Superior temporal gyrus (tissue), 1 donor: Measurements from ENCODE around the gene KCNQ5.

Source experiments
- DNase-seq: peaks from one replicate; pipeline ENCODE4 v3.0.0-alpha.2; 2016; ENCODE audit errors: extremely low spot score

Gene KCNQ5

DNA sequence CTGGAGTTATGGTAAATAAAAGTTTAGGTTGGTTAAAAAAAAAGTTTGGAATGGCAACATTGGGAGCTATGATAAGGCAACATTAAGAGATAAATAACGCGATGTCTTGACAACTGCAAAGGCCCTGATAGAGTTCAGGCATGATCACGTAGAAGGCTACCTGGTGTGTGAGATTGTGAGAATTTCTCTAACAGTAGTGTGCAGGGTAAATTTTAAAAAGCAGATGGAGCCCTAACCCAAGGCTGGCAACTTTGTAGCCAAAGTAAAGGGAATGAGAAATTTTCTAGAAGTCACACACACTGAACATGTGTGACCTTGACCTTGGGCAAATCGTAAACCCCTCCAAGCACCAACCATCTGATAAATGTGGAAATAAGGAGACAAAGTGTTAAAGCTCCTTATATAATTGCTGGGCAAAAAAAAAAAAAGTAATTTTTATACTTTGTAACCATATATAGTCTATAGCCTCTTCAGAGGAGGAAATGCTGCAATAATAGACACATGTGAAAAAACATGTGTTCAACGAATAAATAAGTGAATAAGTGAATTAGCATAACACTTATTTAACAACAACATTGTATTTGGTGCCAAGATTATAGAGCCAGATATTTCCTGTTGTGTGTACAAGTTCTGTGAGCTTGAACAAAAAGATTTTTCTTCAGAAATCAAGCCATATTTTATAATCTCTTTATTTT is 18.2 kb downstream of the KCNQ5 start:
- DNase-seq = no peak

DNA sequence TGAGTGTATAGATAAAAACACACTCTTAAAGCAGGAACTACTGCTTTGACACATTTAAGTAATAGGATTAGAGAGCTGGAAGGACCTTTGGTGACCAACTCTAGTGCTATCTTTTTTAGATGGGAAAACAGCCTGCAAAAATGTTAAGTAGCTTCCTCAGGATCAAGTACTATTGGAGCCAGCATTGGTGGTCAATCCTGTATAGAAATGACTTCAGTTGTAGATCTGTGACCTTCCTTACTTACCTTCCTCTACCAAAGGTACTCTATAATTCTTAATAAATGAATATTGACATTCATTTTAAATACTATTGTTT is 18.7 kb downstream of the KCNQ5 start:
- DNase-seq = no peak

DNA sequence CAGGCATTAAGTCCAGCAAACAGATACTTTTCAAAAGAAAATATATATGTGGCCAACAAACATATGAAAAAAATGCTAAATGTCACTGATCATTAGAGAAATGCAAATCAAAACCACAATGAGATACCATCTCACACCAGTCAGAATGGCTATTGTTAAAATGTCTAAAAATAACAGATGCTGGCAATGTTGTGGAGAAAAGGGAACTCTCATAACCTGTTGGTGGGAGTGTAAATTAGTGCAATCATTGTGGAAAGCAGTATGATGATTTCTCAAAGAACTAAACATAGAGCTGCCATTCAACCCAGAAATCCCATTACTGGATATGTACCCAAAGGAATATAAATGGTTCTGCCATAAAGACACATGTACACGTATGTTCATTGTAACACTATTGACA is 20.6 kb downstream of the KCNQ5 start:
- no peak for DNase-seq

DNA sequence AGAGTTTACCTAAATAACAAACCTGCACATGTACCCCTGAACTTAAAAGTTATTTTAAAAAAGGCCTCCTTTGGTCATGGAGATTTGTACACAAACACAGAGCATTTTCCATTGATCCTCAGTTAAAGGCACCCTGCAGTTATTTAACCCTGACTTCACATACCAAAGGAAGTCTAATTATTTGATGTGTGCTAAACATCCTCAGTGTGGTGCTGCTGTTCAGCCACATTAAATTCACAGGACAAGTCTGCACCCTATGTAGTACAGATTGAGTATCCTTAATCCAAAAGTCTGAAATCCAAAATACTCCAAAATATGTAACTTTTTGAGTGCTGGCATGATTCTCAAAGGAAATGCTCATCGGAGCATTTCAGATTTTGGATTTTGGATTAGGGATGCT is 21.4 kb downstream of the KCNQ5 start:
- DNase-seq = no peak

DNA sequence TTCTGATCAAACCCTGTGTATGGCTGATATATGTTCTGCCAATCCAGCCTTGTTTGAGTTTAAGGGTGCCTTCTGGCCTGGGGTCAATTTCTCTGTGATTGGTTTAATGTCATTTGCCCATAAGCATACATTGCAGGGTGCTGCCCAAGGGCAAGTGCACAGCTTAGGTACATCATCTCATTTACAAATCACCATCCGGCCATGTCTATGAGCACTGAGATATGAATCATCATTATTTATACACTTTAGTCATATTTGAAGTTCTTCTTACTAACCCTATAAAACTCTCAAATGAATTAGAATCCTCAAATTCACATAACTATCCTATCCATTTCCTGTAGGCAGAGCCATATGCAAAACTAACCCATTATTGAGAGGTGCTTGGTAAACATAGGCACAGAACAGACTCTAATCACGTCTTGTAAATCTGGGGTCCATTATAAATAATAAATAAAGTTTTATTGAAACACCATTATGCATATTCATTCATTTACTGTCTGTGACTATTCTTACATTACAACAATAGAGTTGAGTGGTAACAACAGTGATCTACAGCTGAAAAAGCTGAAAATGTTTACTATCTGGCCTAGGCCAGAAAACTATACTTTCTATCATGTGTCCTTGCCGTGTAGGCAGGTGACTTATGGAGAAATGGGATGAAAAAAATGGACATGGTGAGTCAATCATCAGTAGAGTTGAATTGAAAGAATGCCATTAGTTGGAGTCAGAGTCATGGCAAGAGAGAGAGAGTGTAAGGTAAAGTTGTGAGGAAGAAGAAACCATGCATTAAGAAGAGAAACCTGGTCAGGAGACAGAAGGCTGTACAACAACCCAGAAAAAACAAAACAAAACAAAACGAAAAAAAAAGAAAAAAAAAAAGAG is 25.0 kb downstream of the KCNQ5 start:
- no peak for DNase-seq

DNA sequence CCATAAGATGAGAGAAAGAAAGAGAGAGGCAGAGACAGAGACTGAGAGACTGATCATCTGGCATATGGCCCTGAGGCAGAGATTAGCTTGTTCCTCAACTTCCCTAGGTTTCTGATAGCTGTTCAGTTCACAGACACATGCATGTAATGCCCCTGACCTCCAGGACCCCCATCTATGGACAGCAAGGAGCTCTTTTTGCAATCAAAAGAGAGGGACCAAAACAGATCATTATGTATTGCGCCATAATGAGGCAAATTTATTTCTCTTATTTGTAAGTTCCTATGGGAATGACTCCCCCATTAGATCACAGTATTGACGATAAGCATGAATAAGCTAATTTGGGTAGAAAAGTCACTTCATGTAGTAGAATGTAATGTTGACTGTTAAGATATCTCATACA is 25.6 kb downstream of the KCNQ5 start:
- no peak for DNase-seq

DNA sequence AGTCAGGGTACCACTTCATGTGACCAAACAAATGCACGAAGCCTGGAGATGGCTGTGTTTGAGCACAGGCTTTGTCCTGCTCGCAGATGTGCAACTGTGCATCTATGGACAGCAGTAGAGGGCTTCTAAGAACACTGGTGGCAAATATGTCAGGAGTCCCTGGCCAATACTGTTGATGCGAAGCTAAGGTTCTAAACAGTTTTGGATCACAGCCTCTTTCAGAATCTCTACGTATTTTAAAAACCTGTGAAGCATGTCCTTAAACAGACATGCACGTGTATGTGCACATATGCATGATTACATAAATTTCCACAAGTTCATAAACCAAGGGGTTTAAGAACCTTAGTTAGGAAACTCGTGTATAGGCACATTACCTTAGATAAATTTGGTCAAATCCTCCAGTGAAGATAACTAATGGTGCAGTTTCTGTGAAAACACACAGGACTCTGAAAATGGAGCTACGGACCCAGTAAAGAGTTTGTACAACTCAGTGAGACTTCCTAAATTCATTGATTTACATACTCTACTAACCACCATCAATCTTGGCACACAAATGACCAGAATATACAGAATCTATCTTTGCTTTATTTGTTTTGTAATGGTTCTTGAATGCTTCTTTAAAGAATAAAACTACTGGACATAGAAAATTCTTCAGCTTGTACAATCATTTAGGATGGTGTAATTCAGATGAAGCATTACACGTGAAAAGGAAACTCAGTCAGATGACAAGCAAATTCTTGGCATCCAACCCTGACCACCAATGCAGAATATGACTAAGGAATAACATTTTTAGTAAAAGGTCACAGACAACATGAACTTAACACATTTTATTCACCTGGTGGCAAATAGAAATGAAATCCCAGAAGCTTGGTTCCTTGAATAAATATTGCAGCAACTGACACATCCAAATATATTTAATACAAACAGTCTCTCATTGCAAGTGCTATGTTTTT is 27.4 kb downstream of the KCNQ5 start:
- peak; percentile 50 for DNase-seq

DNA sequence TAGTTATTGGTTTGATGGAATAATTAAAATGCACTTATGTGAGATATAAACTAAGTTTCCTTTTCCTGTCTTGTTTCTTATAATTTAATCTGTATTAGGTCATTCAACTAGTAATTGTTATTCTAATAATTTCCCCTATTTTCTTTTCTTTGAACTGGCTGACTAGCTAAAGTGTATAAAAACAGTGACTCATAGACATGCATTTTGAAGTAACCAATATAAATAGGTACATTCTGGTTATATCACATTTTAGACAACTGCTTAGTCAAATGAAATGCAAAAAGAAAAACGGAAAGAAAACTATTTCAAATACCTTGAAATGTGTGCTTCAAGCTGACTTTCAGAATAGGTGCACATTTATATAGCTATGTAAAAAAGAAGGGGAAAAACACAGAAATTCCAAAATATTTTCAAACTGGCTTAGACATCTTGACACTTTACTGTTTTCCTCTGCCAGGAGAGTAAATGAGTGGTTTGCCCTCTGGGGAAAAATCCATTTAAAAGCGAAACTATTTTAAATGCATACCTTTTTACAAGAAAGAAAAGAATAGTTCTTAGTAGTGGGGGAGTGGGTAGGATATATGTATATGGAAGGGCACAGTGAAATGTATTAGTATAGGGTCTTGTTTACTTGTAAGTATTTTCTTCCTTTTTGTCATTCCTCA is 28.3 kb downstream of the KCNQ5 start:
- DNase-seq = no peak

DNA sequence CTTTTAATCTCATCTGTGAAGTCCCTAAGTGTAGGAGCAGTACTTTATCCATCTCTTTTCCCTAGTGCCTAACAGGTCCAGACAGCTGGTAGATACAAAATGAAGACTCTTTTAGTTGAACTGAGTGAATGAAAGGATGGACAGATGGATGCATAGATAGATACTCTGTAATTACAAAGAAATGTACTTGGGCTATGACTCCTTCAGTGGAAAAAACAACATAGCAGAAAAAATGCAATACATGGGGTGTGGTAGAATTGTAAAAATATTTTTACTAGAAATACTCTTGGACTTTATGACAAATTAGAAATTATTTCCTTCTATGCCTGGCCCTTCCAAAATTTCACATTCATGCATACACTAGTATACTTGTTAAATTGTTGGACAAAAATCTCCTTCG is 29.3 kb downstream of the KCNQ5 start:
- DNase-seq = no peak

DNA sequence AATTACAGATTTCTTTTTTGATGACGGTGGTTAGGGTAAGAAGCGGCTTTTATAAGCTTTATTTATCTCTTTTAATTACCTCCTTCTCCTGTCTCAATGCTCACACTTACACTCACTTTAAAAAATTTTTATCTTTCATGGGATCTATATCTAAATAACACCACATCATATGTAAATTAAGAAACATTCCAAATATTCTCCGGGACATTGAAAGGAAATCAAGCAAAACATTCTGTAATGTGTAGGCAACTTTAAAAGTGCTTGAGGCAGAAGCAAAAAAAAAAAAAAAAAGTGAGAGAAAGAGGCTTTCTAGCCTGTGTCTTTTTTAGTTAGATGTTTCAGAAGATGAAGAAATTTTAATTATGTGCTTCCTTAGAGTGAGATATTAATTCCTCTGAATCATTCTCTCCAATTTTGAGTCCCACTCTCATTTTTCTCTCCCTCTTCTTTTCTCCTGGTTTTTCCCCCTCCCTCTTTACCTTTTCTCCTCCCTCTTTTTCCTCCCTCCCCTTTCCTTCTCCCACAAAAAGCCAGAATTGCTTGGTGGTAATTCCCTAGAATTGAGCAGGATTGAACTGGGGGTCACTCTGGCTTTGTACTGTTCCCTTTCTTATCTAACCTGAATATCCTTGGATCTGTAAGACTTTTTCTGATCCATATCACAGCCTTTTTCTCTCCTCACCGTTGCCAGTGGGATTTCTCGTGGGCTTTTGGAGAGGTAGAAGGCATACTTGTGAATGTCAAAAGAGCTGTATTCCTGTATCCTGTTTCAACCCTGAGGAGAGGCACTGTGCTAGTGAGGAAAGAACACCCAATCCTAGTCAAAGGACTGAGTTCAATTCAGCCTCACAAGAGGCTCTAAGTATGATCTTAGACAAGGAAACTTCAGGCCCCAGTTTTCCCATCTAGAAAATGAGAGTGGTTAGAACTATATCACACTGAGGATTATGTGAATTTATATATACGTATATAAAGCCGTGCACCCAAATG is 30.4 kb downstream of the KCNQ5 start:
- no peak for DNase-seq

DNA sequence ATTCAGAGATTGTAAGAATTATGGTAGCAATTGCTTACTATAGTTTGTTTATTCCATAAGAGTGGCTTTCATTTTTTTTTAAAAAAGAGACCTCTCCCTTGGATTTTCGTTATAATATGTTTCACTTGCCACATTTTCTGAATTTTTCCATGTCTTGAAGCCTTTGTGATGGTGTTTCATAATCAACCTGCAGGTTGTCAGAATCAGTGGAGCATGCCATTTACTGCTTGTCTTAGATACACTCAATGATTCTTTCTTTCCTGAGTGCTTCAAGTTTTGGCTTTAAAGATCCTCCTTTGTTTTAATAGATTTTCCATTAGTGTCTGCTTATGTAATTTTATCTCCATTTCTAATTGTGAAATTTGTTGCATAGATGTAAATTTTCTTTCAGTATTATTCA is 31.2 kb downstream of the KCNQ5 start:
- no peak for DNase-seq

DNA sequence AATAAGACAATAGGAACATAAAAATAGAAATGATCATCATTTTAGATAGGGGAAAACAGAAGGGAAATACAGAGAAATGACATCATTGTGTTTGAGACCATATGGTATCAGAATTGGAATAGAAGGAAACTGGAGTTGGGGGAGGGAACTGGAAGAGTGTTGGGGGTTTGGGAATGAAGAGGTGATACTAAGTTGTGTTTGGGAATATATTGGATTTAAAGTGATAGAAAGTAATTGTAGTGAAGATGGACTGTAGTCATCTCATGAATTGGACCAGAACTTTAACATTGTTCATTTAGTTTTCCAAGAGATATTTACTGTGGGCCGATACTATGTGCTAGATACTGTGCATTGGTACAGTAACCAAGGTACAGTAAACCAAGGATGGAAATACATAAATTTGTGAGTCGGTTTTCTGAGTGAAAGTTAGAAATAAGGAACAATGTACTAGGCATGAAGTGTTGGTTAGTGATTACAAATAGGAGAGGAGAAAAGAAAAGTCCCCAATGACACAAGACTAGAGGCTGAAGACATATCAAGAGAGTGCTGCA is 32.3 kb downstream of the KCNQ5 start:
- no peak for DNase-seq

DNA sequence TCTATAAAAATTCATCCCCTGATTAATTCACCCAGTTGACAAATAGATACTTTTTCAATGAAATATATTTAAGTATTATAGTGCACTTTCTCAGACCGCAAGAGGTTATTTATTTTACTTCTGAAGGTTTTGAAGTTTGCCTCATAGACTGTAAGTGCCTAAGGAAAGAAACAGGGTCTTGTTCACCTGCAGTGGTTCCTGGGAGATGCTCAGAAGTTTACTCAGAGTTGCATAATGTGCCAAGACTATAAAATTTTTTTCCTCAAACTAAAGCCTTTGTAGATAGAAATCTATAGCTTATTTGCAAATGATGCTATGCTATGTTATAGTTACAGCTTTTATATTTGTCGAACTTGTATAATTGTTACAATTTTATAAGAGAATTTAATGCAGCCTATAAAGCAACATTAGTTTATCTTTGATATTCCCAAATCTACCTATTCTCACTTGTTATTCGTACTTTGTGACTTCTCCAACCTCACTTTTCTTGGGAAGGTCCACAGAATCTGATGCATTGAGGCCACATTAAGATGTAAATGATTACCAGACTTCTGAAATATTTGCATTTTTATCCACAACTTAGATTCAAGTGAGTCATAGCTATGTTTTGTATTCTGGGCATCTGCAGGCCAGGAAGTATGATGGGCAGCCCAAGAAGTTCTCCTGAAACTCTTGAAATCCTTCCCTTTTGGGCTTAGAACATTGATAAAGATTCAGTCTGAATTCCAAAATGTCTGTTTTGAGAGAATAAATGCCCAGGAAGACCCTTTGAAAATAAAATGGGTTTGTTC is 35.7 kb downstream of the KCNQ5 start:
- DNase-seq = no peak

DNA sequence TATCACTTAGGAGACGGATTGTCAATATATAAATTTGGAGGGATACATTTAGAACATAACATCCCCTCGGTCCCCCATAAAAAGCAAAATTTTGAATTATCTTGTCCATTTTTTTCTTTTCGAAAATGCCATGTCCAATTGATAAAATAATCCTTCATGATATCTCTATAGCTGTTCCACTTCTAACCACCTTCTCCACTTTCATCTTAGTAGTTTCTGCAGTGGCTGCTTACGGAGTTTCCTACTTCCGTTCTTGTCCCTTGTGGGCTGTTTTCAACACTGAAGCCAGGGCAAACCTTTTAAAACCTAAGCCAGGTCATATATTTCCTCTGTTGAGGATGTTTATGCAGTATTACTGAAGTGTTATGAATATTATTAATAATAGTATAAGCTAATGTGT is 37.9 kb downstream of the KCNQ5 start:
- no peak for DNase-seq

DNA sequence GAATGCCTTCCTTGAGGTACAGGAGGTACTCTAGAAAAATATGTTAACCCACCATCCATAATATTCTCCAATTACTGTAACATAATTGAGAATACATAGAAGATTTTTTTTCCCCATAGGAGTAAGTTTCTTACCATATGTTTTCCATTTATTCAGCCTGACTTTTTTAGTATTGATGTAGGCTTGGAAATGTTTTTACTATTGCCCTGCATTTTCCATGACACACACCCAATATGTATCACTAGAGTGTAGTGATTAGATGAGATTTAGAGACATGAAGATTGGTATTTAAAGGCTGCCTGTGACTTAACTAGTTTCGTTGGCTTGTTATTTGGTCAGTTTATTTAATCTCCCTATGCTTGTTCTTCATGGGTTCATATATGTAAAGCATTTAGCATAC is 39.5 kb downstream of the KCNQ5 start:
- DNase-seq = no peak

DNA sequence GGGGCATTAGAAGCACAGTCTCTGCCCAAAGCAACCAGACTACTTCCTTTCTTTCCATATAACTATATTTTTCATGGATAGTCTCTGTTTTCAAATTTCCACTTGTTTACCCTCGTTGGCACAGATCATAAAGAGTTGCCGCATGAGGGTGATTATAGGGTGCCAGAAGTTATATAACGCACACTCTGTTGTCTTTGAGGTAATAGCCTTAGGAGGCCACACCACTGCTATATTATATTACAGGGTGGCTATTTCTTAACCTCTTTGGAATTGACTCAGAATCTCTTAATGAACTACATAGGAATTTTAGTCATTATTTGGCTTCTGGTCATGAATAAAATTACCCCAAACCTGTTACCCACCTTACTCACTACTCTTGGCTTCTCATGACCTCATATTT is 43.7 kb downstream of the KCNQ5 start:
- DNase-seq = no peak

DNA sequence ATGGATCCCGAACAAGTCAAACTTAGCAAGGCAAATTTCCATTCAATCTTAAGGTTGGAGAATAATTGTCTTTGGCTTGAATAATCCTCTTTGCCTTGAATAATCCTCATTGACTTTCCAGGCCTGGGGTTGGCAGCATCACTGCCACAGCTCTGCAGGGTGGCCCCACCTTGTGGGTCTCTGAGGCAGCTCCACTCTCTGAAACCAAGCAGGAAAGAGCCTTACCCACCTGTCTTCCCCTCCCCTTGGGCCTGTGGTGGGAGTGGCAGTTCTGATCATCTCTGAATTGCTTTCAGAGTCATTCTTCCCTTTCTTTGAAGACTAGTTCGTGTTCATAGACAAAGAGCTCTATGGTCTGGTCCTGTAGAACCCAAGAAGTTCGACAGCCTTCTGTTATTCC is 47.5 kb downstream of the KCNQ5 start:
- DNase-seq = no peak

DNA sequence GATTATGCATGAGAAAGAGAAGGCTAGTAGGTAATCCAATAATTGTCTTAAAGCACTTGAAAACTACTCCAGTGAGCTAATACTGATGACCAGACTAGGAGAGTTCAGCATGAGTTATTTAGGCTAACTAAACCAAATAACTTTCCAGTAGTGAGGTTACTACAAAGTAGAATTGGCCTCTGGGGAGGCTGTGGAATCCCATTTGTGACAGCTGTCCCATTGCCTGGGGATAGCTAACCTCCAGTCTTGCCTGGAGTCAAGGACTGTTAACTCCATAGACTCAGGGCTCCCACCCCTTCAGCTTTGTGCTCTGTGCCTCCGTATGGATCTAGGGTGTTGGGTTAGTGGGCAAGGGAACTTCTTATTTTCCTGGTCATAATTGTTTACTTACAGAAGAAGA is 51.0 kb downstream of the KCNQ5 start:
- DNase-seq = no peak

DNA sequence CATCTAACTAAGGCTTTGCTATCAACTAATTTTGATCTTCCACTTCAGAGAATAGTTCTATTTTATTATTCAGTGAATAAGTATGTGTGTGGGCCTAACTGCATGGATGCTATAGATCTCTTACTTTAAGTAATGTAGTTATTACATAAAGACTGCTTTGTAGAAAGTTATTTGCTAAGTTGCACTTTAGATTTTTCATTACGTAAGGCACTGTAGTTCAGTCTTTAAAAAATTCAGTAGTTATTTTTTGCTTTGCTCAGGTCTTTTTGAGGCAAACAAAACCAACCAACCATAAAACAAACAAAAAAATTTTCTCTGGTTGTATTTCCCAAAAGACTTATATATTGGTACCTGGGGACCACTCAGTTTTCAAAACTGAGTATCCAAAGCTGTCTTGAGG is 53.0 kb downstream of the KCNQ5 start:
- DNase-seq = no peak

DNA sequence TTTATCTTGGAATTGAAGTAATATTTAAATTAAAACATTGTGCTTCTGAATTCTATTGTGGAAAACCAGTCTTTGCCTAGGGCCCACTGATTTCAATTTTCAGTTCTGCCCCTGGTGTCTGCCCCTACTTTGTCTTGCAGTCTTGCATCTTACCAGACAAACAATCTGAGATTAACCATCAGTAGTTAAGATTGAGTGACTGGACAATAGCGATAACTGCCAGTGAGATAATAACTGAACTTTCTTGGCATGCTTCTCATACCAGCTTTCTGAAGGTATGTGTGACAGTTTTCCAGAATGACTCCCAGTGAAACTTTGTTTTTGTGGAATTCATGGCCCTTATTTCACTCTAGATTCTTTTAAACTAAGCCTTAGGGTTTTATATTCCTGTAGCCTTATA is 53.5 kb downstream of the KCNQ5 start:
- no peak for DNase-seq
